WTC11 (cell line): ENCODE results near the gene OBP2B.
"Not testable (repeated sequence)": the region's sequence is repeated elsewhere in the genome, so short reads cannot be mapped to it uniquely, and the experiment has no call there.

Source experiments
- CBFB ChIP-seq: sonication (generic); formaldehyde crosslinking; IDR thresholded peaks from 2 replicates; pipeline ENCODE4 v1.8.1; 2022; ENCODE audit warnings: mild to moderate bottlenecking, low read depth, missing genetic modification reagents
- FOXJ3 ChIP-seq: sonication (generic); formaldehyde crosslinking; IDR thresholded peaks from 2 replicates; pipeline ENCODE4 v1.9.0; 2021; ENCODE audit warnings: missing genetic modification reagents, mild to moderate bottlenecking, borderline replicate concordance
- GTF2I ChIP-seq: fragments of 250-450 bp; sonication (Bioruptor Pico); conservative IDR thresholded peaks from 2 replicates; pipeline ENCODE4 v1.4.0; 2021; ENCODE audit warnings: mild to moderate bottlenecking
- NFYB ChIP-seq: sonication (generic); formaldehyde crosslinking; conservative IDR thresholded peaks from 2 replicates; pipeline ENCODE4 v1.8.0; 2022; ENCODE audit warnings: low read depth, missing genetic modification reagents
- OVOL2 ChIP-seq: fragments of 250-450 bp; sonication (Bioruptor Pico); IDR thresholded peaks from 2 replicates; pipeline ENCODE4 v1.9.0; 2021; ENCODE audit warnings: mild to moderate bottlenecking, borderline replicate concordance
- SMAD4 ChIP-seq: sonication (generic); formaldehyde crosslinking; IDR thresholded peaks from 2 replicates; pipeline ENCODE4 v1.8.0; 2022; ENCODE audit warnings: mild to moderate bottlenecking, missing genetic modification reagents
- USF1 ChIP-seq: sonication (generic); formaldehyde crosslinking; IDR thresholded peaks from 2 replicates; pipeline ENCODE4 v1.8.0; 2022; ENCODE audit warnings: mild to moderate bottlenecking, missing genetic modification reagents
- ZNF219 ChIP-seq: sonication (generic); formaldehyde crosslinking; IDR thresholded peaks from 2 replicates; pipeline ENCODE4 v1.8.0; 2023; ENCODE audit warnings: missing genetic modification reagents, mild to moderate bottlenecking, borderline replicate concordance
- TF ChIP-seq, protein P1 (sequence below): fragments of 200-600 bp; IDR thresholded peaks from 2 replicates; pipeline ENCODE4 v1.8.0; 2022; ENCODE audit warnings: antibody characterized with exemption
- TF ChIP-seq, protein P2 (sequence below): sonication (generic); formaldehyde crosslinking; IDR thresholded peaks from 2 replicates; pipeline ENCODE4 v1.8.0; 2022; ENCODE audit warnings: mild to moderate bottlenecking, missing genetic modification reagents
- TF ChIP-seq, protein P3 (sequence below): sonication (generic); formaldehyde crosslinking; IDR thresholded peaks from 2 replicates; pipeline ENCODE4 v1.8.1; 2023; ENCODE audit warnings: mild to moderate bottlenecking, missing genetic modification reagents, moderate library complexity
- TF ChIP-seq, protein P4 (sequence below): sonication (generic); formaldehyde crosslinking; IDR thresholded peaks from 2 replicates; pipeline ENCODE4 v1.8.0; 2022; ENCODE audit warnings: mild to moderate bottlenecking, missing genetic modification reagents

DNA sequence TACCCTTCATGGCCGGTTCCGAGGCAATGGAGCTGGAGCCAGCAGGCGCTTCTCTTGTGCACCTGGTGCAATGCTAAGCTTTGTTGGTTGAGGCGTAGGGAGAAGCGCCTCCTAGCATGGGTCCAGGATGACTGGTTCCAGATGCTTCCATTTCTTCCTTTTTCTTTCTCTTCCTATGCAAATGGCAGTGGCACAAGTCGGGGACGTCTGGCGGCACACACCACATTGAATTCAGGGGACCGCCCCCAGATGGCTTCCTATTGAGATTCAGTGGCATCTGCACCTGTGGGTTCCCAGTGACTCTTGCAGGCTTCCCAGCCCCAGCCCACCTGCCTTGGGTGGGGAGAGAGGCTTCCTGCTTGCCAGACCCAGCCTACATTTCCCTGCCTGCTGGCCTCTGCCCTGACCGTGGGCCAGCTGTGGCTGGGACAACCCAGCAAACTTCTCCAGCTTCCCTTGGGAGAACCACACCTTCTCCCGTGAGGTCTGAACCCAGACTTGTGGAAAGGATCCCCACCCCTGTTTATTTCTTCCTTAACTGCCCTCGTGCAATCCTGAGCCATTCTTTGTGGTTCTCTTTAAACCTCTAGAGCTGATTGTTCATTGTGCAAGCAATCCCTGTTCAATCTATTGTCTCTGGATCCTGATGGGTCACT is 8.4 kb upstream of the OBP2B start:
- TF ChIP-seq, protein P1, sequence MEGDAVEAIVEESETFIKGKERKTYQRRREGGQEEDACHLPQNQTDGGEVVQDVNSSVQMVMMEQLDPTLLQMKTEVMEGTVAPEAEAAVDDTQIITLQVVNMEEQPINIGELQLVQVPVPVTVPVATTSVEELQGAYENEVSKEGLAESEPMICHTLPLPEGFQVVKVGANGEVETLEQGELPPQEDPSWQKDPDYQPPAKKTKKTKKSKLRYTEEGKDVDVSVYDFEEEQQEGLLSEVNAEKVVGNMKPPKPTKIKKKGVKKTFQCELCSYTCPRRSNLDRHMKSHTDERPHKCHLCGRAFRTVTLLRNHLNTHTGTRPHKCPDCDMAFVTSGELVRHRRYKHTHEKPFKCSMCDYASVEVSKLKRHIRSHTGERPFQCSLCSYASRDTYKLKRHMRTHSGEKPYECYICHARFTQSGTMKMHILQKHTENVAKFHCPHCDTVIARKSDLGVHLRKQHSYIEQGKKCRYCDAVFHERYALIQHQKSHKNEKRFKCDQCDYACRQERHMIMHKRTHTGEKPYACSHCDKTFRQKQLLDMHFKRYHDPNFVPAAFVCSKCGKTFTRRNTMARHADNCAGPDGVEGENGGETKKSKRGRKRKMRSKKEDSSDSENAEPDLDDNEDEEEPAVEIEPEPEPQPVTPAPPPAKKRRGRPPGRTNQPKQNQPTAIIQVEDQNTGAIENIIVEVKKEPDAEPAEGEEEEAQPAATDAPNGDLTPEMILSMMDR: not testable (repeated sequence)
- TF ChIP-seq SMAD4 (CRISPR knock-in tag); FOXJ3 (CRISPR knock-in tag); CBFB (CRISPR knock-in tag); NFYB; USF1 (CRISPR knock-in tag); GTF2I (CRISPR knock-in tag); ZNF219 (CRISPR knock-in tag); OVOL2 (CRISPR knock-in tag): not testable (repeated sequence)
- TF ChIP-seq, protein P2, sequence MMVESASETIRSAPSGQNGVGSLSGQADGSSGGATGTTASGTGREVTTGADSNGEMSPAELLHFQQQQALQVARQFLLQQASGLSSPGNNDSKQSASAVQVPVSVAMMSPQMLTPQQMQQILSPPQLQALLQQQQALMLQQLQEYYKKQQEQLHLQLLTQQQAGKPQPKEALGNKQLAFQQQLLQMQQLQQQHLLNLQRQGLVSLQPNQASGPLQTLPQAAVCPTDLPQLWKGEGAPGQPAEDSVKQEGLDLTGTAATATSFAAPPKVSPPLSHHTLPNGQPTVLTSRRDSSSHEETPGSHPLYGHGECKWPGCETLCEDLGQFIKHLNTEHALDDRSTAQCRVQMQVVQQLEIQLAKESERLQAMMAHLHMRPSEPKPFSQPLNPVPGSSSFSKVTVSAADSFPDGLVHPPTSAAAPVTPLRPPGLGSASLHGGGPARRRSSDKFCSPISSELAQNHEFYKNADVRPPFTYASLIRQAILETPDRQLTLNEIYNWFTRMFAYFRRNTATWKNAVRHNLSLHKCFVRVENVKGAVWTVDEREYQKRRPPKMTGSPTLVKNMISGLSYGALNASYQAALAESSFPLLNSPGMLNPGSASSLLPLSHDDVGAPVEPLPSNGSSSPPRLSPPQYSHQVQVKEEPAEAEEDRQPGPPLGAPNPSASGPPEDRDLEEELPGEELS (CRISPR knock-in tag): not testable (repeated sequence)
- TF ChIP-seq, protein P3, sequence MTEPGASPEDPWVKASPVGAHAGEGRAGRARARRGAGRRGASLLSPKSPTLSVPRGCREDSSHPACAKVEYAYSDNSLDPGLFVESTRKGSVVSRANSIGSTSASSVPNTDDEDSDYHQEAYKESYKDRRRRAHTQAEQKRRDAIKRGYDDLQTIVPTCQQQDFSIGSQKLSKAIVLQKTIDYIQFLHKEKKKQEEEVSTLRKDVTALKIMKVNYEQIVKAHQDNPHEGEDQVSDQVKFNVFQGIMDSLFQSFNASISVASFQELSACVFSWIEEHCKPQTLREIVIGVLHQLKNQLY (CRISPR knock-in tag): not testable (repeated sequence)
- TF ChIP-seq, protein P4, sequence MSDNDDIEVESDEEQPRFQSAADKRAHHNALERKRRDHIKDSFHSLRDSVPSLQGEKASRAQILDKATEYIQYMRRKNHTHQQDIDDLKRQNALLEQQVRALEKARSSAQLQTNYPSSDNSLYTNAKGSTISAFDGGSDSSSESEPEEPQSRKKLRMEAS: not testable (repeated sequence)
